GM21515 (cell line): ENCODE measurements around the gene MAP2K5.
"Not testable (repeated sequence)": the region's sequence is repeated elsewhere in the genome, so short reads cannot be mapped to it uniquely, and the experiment has no call there.

Experiments
- ATAC-seq: cut with Tn5 transposase; IDR thresholded peaks from one replicate; pipeline ENCODE4 v1.9.1; 2021; ENCODE audit not compliant: unreplicated experiment

MAP2K5 gene

GRCh38 chr15:67652586-67652985 lies 110.1 kb downstream of the MAP2K5 start:
- no peak for ATAC-seq

- no peak for ATAC-seq
Observed at GRCh38 chr15:67660446-67660845, 117.9 kb downstream of the MAP2K5 start.

- no peak for ATAC-seq
Observed at GRCh38 chr15:67660874-67661606, 118.5 kb downstream of the MAP2K5 start.

GRCh38 chr15:67670647-67671305 lies 128.3 kb downstream of the MAP2K5 start:
- no peak for ATAC-seq

- not testable (repeated sequence) for ATAC-seq
Observed at GRCh38 chr15:67672834-67673233, 130.3 kb downstream of the MAP2K5 start.

GRCh38 chr15:67674983-67675382 lies 132.5 kb downstream of the MAP2K5 start:
- no peak for ATAC-seq

GRCh38 chr15:67678089-67678488 lies 135.6 kb downstream of the MAP2K5 start:
- no peak for ATAC-seq

- no peak for ATAC-seq
Observed at GRCh38 chr15:67678993-67679392, 136.5 kb downstream of the MAP2K5 start.

- ATAC-seq: no peak
Observed at GRCh38 chr15:67680641-67681040, 138.1 kb downstream of the MAP2K5 start.

GRCh38 chr15:67685008-67685599 lies 142.6 kb downstream of the MAP2K5 start:
- ATAC-seq: no peak

GRCh38 chr15:67685716-67686115 lies 143.2 kb downstream of the MAP2K5 start:
- no peak for ATAC-seq

- ATAC-seq: no peak
Observed at GRCh38 chr15:67690936-67691335, 148.4 kb downstream of the MAP2K5 start.

- ATAC-seq: no peak
Observed at GRCh38 chr15:67691450-67691849, 148.9 kb downstream of the MAP2K5 start.

- ATAC-seq: no peak
Observed at GRCh38 chr15:67692573-67692972, 150.1 kb downstream of the MAP2K5 start.

- ATAC-seq: no peak
Observed at GRCh38 chr15:67696087-67696486, 153.6 kb downstream of the MAP2K5 start.

- no peak for ATAC-seq
Observed at GRCh38 chr15:67700023-67700422, 157.5 kb downstream of the MAP2K5 start.

- ATAC-seq: no peak
Observed at GRCh38 chr15:67701669-67702068, 159.2 kb downstream of the MAP2K5 start.

GRCh38 chr15:67707520-67708283 lies 165.2 kb downstream of the MAP2K5 start:
- no peak for ATAC-seq

- no peak for ATAC-seq
Observed at GRCh38 chr15:67708500-67708899, 166.0 kb downstream of the MAP2K5 start.

- no peak for ATAC-seq
Observed at GRCh38 chr15:67715170-67715569, 172.7 kb downstream of the MAP2K5 start.

- ATAC-seq: no peak
Observed at GRCh38 chr15:67716171-67716570, 173.7 kb downstream of the MAP2K5 start.
